T-helper 2 cell treated with Interferon-gamma antibody and Interleukin-4, amounts not matched to agents 100 ng/mL and 5 ng/mL, for 36 hours (primary cell): ENCODE results near the gene TUBB6. TPM values are rescaled to one million over a fixed set of nuclear protein-coding genes. Genes with fewer than 3 reads are reported as not detected.

ENCODE experiments used
- intact Hi-C: fragments of 100-400 bp; cut with micrococcal nuclease; formaldehyde crosslinking; loops from one replicate; pipeline ENCODE4 v1.15.1; 2023
- total RNA-seq: library from RNA; stranded (reverse); gene quantifications from 2 replicates; pipeline ENCODE4 v1.2.3, GENCODE V29; 2022

Gene TUBB6
- total RNA-seq, 1 donor from 2014 or later: 13.0 TPM

- intact Hi-C loops: no loop called here
Observed at GRCh38 chr18:12290086-12290485, 18.0 kb upstream of the TUBB6 start.

GRCh38 chr18:12291161-12291560 lies 16.9 kb upstream of the TUBB6 start:
- intact Hi-C loops: no loop called here

GRCh38 chr18:12291690-12292089 lies 16.4 kb upstream of the TUBB6 start:
- intact Hi-C loops: no loop called here

GRCh38 chr18:12293831-12294230 lies 14.2 kb upstream of the TUBB6 start:
- intact Hi-C loops: no loop called here

GRCh38 chr18:12295389-12296086 lies 12.5 kb upstream of the TUBB6 start:
- intact Hi-C loops: no loop called here

- intact Hi-C loops: no loop called here
Observed at GRCh38 chr18:12296087-12296403, 12.0 kb upstream of the TUBB6 start.

- intact Hi-C loops: no loop called here
Observed at GRCh38 chr18:12296457-12296856, 11.6 kb upstream of the TUBB6 start.

- intact Hi-C loops: no loop called here
Observed at GRCh38 chr18:12299862-12300261, 8.2 kb upstream of the TUBB6 start.

- intact Hi-C loops: no loop called here
Observed at GRCh38 chr18:12301263-12302005, 6.6 kb upstream of the TUBB6 start.

GRCh38 chr18:12302391-12303147 lies 5.5 kb upstream of the TUBB6 start:
- intact Hi-C loops: no loop called here

- intact Hi-C loops: no loop called here
Observed at GRCh38 chr18:12304351-12305210, 3.5 kb upstream of the TUBB6 start.

- intact Hi-C loops: no loop called here
Observed at GRCh38 chr18:12305211-12305610, 2.8 kb upstream of the TUBB6 start.

- intact Hi-C loops: no loop called here
Observed at GRCh38 chr18:12305930-12306629, 2.0 kb upstream of the TUBB6 start.

- intact Hi-C loops: no loop called here
Observed at GRCh38 chr18:12306752-12307700, 1.0 kb upstream of the TUBB6 start.

- intact Hi-C loops: loop anchor here (2.0 kb wide), 1 partner anchor 62 kb away; no protein-coding TSS in a partner anchor
Observed at GRCh38 chr18:12308386-12309100, 502 bp downstream of the TUBB6 start.

GRCh38 chr18:12309683-12310198 lies 1.7 kb downstream of the TUBB6 start:
- intact Hi-C loops: loop anchor here (2.0 kb wide), 1 partner anchor 61 kb away; no protein-coding TSS in a partner anchor

- intact Hi-C loops: no loop called here
Observed at GRCh38 chr18:12310762-12311161, 2.7 kb downstream of the TUBB6 start.

GRCh38 chr18:12312976-12313375 lies 4.9 kb downstream of the TUBB6 start:
- intact Hi-C loops: no loop called here
